HEK293 (cell line): ENCODE results near the gene PICALM.

Experiments used
- CTCF ChIA-PET: fragments of 350-600 bp; formaldehyde crosslinking; extraction: SDS; loops from one replicate; lab custom pipeline; 2021; ENCODE audit warnings: antibody characterized with exemption; lab: Yijun Ruan, JAX
- POLR2A ChIA-PET: fragments of 300-600 bp; formaldehyde crosslinking; extraction: SDS; loops from one replicate; lab custom pipeline; 2020; ENCODE audit warnings: antibody characterized with exemption, inconsistent platforms; lab: Yijun Ruan, JAX
- H3K27ac ChIP-seq: fragments of 200-500 bp; sonication (Bioruptor generic); 2 replicates; pipeline ENCODE4 v1.5.1; 2014; ENCODE audit warnings: low read depth, low read length, control low read depth, inconsistent platforms; ENCODE audit errors: extremely low read depth
- H3K36me3 ChIP-seq, 2 experiments: fragments of 200-500 bp in 1 of 2; sonication (Bioruptor generic) in 1 of 2; 1 replicate in 1 of 2; 2 replicates in 1 of 2; pipeline ENCODE4 v1.5.1; 2014 to 2017; ENCODE audit warnings: inconsistent platforms in 2 of 2, low read length in 2 of 2; ENCODE audit not compliant: control insufficient read depth in 2 of 2, insufficient read depth in 1 of 2
- H3K4me1 ChIP-seq: fragments of 200-500 bp; sonication (Bioruptor generic); 2 replicates; pipeline ENCODE4 v1.5.1; 2014; ENCODE audit warnings: mild to moderate bottlenecking, low read length, inconsistent platforms; ENCODE audit not compliant: control insufficient read depth, insufficient read depth
- H3K4me3 ChIP-seq: 2 replicates; pipeline ENCODE4 v1.5.1; 2011; ENCODE audit warnings: low read depth, mild to moderate bottlenecking, control low read depth, low read length, moderate library complexity
- H3K9me3 ChIP-seq: fragments of 200-500 bp; sonication (Bioruptor generic); 2 replicates; pipeline ENCODE4 v1.5.1; 2014; ENCODE audit warnings: low read depth, low read length, inconsistent platforms; ENCODE audit not compliant: control insufficient read depth, insufficient read depth
- BCL11B ChIP-seq: fragments of 450-650 bp; formaldehyde crosslinking; IDR thresholded peaks from 2 replicates; pipeline ENCODE4 v1.5.1; 2016; ENCODE audit warnings: low read depth, missing biosample characterization, missing genetic modification characterization
- KLF7 ChIP-seq: fragments of 450-650 bp; formaldehyde crosslinking; IDR thresholded peaks from 2 replicates; pipeline ENCODE4 v1.5.1; 2016; ENCODE audit warnings: missing biosample characterization, missing genetic modification characterization, borderline replicate concordance
- SCRT2 ChIP-seq: fragments of 450-650 bp; formaldehyde crosslinking; IDR thresholded peaks from 2 replicates; pipeline ENCODE4 v1.5.1; 2016; ENCODE audit warnings: missing biosample characterization, missing genetic modification characterization
- SETDB1 ChIP-seq: IDR thresholded peaks from one replicate; pipeline ENCODE4 v1.6.1; 2017; ENCODE audit warnings: mild to moderate bottlenecking, low read length, moderate library complexity, mixed read lengths; ENCODE audit not compliant: insufficient read length
- WT1 ChIP-seq: fragments of 450-650 bp; formaldehyde crosslinking; IDR thresholded peaks from 2 replicates; pipeline ENCODE4 v1.5.1; 2016; ENCODE audit warnings: missing biosample characterization, missing genetic modification characterization
- ZBTB20 ChIP-seq: fragments of 450-650 bp; formaldehyde crosslinking; IDR thresholded peaks from 2 replicates; pipeline ENCODE4 v1.5.1; 2016; ENCODE audit warnings: missing biosample characterization, missing genetic modification characterization
- ZBTB21 ChIP-seq: fragments of 450-650 bp; formaldehyde crosslinking; IDR thresholded peaks from 2 replicates; pipeline ENCODE4 v1.5.1; 2017; ENCODE audit warnings: missing biosample characterization, missing genetic modification characterization
- ZBTB48 ChIP-seq: fragments of 450-650 bp; formaldehyde crosslinking; IDR thresholded peaks from 2 replicates; pipeline ENCODE4 v1.5.1; 2016; ENCODE audit warnings: missing biosample characterization, missing genetic modification characterization
- ZNF10 ChIP-seq: fragments of 450-650 bp; formaldehyde crosslinking; IDR thresholded peaks from 2 replicates; pipeline ENCODE4 v1.5.1; 2017; ENCODE audit warnings: missing biosample characterization, missing genetic modification characterization
- ZNF112 ChIP-seq: fragments of 450-650 bp; formaldehyde crosslinking; IDR thresholded peaks from 2 replicates; pipeline ENCODE4 v1.5.0; 2017; ENCODE audit warnings: missing biosample characterization, missing genetic modification characterization
- ZNF169 ChIP-seq: fragments of 450-650 bp; formaldehyde crosslinking; IDR thresholded peaks from 2 replicates; pipeline ENCODE4 v1.5.1; 2016; ENCODE audit warnings: missing biosample characterization, missing genetic modification characterization
- ZNF354C ChIP-seq: fragments of 450-650 bp; formaldehyde crosslinking; IDR thresholded peaks from 2 replicates; pipeline ENCODE4 v1.5.1; 2016; ENCODE audit warnings: missing biosample characterization, missing genetic modification characterization, low read depth, borderline replicate concordance
- ZNF501 ChIP-seq: fragments of 450-650 bp; formaldehyde crosslinking; IDR thresholded peaks from 2 replicates; pipeline ENCODE4 v1.5.1; 2016; ENCODE audit warnings: missing biosample characterization, missing genetic modification characterization
- ZNF510 ChIP-seq: fragments of 450-650 bp; formaldehyde crosslinking; IDR thresholded peaks from 2 replicates; pipeline ENCODE4 v1.5.1; 2018; ENCODE audit warnings: mild to moderate bottlenecking, missing genetic modification characterization, missing biosample characterization; ENCODE audit not compliant: insufficient replicate concordance
- ZNF549 ChIP-seq: fragments of 450-650 bp; IDR thresholded peaks from 2 replicates; pipeline ENCODE4 v1.5.1; 2018; ENCODE audit warnings: missing biosample characterization, missing genetic modification characterization, mild to moderate bottlenecking, inconsistent platforms, moderate library complexity
- ZNF561 ChIP-seq: fragments of 450-650 bp; IDR thresholded peaks from 2 replicates; pipeline ENCODE4 v1.5.1; 2018; ENCODE audit warnings: missing biosample characterization, missing genetic modification characterization, borderline replicate concordance
- ZNF596 ChIP-seq: fragments of 450-650 bp; IDR thresholded peaks from 2 replicates; pipeline ENCODE4 v1.5.0; 2018; ENCODE audit warnings: missing biosample characterization, mild to moderate bottlenecking, missing genetic modification characterization, moderate library complexity
- ZNF654 ChIP-seq: fragments of 450-650 bp; formaldehyde crosslinking; IDR thresholded peaks from 2 replicates; pipeline ENCODE4 v1.5.1; 2016; ENCODE audit warnings: low read depth, missing biosample characterization, missing genetic modification characterization
- ZNF664 ChIP-seq: fragments of 450-650 bp; formaldehyde crosslinking; IDR thresholded peaks from 2 replicates; pipeline ENCODE4 v1.5.1; 2016; ENCODE audit warnings: missing biosample characterization, missing genetic modification characterization
- ZNF747 ChIP-seq: fragments of 450-650 bp; formaldehyde crosslinking; IDR thresholded peaks from 2 replicates; pipeline ENCODE4 v1.5.1; 2016; ENCODE audit warnings: missing biosample characterization, missing genetic modification characterization
- ZNF776 ChIP-seq: fragments of 450-650 bp; formaldehyde crosslinking; IDR thresholded peaks from 2 replicates; pipeline ENCODE4 v1.5.0; 2017; ENCODE audit warnings: missing biosample characterization, missing genetic modification characterization, borderline replicate concordance
- ZNF843 ChIP-seq: fragments of 450-650 bp; formaldehyde crosslinking; IDR thresholded peaks from 2 replicates; pipeline ENCODE4 v1.5.1; 2016; ENCODE audit warnings: missing biosample characterization, missing genetic modification characterization
- TF ChIP-seq, protein P1 (sequence below): fragments of 450-650 bp; formaldehyde crosslinking; IDR thresholded peaks from 2 replicates; pipeline ENCODE4 v1.5.1; 2016; ENCODE audit warnings: missing biosample characterization, missing genetic modification characterization
- TF ChIP-seq, protein P2 (sequence below): fragments of 450-650 bp; formaldehyde crosslinking; IDR thresholded peaks from 2 replicates; pipeline ENCODE4 v1.5.1; 2016; ENCODE audit warnings: missing biosample characterization, missing genetic modification characterization
- TF ChIP-seq, protein P3 (sequence below): fragments of 450-650 bp; formaldehyde crosslinking; IDR thresholded peaks from 2 replicates; pipeline ENCODE4 v1.5.1; 2016; ENCODE audit warnings: missing biosample characterization, missing genetic modification characterization
- TF ChIP-seq, protein P4 (sequence below): fragments of 450-650 bp; formaldehyde crosslinking; IDR thresholded peaks from 2 replicates; pipeline ENCODE4 v1.5.1; 2017; ENCODE audit warnings: missing biosample characterization, mild to moderate bottlenecking, missing genetic modification characterization, moderate library complexity

Gene PICALM

DNA sequence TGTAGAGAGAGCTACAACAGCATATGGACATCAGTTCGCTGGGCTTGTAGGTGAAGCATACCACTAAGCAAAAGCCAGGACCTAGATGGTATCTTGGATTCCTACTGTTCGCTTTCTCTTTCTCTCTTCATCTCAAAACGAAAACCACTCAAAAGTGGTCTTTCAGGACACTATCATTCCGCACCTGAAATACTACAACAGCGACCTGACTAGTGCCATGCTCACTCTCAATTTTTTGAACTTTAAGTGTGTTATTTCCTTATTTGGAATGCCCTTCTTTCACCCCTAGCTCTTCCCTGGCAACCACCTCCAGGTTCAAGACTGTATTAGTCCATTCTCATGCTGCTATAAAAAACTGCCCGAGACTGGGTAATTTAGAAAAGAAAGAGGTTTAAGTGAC is 154.5 kb downstream of the PICALM start:
- H3K27ac ChIP-seq: no peak overlapping the region
- H3K4me3 ChIP-seq: no peak overlapping the region
- no peaks in the 10 kb centered on the region for H3K9me3 ChIP-seq
- no peaks in the 10 kb centered on the region for H3K4me1 ChIP-seq
- TF ChIP-seq ZBTB21 (tag by site-specific recombination) (no peak), ZNF747 (tag by site-specific recombination) (no peak), ZNF664 (no peak), ZNF654 (tag by site-specific recombination) (no peak), BCL11B (tag by site-specific recombination) (no peak), ZNF843 (tag by site-specific recombination) (no peak), ZNF169 (tag by site-specific recombination) (no peak), ZNF501 (tag by site-specific recombination) (no peak), ZNF354C (tag by site-specific recombination) (no peak)
- TF ChIP-seq, protein P1, sequence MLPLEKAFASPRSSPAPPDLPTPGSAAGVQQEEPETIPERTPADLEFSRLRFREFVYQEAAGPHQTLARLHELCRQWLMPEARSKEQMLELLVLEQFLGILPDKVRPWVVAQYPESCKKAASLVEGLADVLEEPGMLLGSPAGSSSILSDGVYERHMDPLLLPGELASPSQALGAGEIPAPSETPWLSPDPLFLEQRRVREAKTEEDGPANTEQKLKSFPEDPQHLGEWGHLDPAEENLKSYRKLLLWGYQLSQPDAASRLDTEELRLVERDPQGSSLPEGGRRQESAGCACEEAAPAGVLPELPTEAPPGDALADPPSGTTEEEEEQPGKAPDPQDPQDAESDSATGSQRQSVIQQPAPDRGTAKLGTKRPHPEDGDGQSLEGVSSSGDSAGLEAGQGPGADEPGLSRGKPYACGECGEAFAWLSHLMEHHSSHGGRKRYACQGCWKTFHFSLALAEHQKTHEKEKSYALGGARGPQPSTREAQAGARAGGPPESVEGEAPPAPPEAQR: no peak
- TF ChIP-seq, protein P2, sequence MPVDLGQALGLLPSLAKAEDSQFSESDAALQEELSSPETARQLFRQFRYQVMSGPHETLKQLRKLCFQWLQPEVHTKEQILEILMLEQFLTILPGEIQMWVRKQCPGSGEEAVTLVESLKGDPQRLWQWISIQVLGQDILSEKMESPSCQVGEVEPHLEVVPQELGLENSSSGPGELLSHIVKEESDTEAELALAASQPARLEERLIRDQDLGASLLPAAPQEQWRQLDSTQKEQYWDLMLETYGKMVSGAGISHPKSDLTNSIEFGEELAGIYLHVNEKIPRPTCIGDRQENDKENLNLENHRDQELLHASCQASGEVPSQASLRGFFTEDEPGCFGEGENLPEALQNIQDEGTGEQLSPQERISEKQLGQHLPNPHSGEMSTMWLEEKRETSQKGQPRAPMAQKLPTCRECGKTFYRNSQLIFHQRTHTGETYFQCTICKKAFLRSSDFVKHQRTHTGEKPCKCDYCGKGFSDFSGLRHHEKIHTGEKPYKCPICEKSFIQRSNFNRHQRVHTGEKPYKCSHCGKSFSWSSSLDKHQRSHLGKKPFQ: no peak
- ChIA-PET POLR2A (no interaction called here), CTCF (interaction anchor here (0.6 kb wide), 1 partner anchor 767 kb away, joined by 3 read pairs; no protein-coding TSS in a partner anchor)
- H3K36me3 ChIP-seq: no peaks in the 10 kb centered on the region

DNA sequence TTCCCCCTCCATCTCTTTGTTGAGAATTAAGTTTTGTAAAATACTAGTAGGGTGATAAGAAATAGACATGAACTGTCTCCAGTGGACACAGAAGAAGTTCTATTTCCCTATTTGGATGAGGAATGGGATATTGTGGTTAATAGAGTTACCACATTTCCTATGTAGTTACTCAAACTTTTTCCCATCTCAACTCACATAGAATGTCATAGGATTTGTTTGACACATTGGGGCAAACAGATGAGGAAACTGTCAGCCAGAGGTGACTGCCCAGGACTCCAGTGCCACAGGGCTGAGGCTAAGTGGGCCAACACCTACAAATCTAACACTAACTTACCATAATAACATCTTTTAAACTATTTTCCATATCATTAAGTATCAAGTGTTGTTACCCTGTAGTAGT is 155.4 kb downstream of the PICALM start:
- POLR2A ChIA-PET: no interaction called here
- Histone ChIP-seq H3K9me3 (no peaks in the 10 kb centered on the region), H3K4me1 (no peaks in the 10 kb centered on the region), H3K4me3 (no peak overlapping the region), H3K36me3 (no peaks in the 10 kb centered on the region), H3K27ac (no peak overlapping the region)
- no peak for TF ChIP-seq SETDB1
- no peak for TF ChIP-seq ZNF510 (tag by site-specific recombination)
- TF ChIP-seq ZNF561 (tag by site-specific recombination): no peak
- TF ChIP-seq, protein P3, sequence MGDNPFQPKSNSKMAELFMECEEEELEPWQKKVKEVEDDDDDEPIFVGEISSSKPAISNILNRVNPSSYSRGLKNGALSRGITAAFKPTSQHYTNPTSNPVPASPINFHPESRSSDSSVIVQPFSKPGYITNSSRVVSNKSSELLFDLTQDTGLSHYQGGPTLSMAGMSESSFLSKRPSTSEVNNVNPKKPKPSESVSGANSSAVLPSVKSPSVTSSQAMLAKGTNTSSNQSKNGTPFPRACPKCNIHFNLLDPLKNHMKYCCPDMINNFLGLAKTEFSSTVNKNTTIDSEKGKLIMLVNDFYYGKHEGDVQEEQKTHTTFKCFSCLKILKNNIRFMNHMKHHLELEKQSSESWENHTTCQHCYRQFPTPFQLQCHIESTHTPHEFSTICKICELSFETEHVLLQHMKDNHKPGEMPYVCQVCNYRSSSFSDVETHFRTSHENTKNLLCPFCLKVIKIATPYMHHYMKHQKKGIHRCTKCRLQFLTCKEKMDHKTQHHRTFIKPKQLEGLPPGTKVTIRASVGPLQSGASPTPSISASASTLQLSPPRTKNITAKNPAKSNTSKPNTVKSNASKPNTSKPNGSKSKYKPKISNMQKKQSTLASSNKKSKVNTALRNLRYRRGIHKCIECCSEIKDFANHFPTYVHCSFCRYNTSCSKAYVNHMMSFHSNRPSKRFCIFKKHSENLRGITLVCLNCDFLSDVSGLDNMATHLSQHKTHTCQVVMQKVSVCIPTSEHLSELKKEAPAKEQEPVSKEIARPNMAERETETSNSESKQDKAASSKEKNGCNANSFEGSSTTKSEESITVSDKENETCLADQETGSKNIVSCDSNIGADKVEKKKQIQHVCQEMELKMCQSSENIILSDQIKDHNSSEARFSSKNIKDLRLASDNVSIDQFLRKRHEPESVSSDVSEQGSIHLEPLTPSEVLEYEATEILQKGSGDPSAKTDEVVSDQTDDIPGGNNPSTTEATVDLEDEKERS: no peak
- TF ChIP-seq ZNF654 (tag by site-specific recombination): no peak
- CTCF ChIA-PET: interaction anchor here (0.6 kb wide), 1 partner anchor 768 kb away, joined by 3 read pairs; no protein-coding TSS in a partner anchor

DNA sequence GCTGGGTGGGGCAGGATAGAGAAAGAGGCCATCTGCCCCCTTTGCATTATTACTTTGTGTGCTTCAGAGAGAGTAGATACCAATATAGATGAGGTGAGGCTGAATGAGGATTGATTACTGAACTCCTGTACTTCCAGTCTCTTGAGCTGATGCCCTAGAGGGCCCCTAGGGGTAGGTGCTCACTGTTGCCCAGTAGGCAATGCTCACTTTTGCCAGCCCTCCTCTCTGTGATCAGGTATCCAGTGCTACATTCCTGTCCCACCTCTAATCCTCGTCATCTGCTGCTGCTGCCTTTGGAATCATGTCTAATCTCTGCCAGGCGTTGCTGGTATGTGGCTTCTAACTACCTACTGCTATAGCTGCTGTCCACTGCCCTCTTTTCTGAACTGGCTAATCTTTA is 156.5 kb downstream of the PICALM start:
- H3K36me3 ChIP-seq: no peaks in the 10 kb centered on the region
- CTCF ChIA-PET: no interaction called here
- POLR2A ChIA-PET: no interaction called here
- no peak for TF ChIP-seq WT1 (tag by site-specific recombination)
- no peak for TF ChIP-seq ZBTB20 (tag by site-specific recombination)
- no peak for TF ChIP-seq ZNF112 (tag by site-specific recombination)
- no peak for TF ChIP-seq ZNF549 (tag by site-specific recombination)
- no peak for TF ChIP-seq KLF7 (tag by site-specific recombination)
- no peak for TF ChIP-seq ZNF10 (tag by site-specific recombination)
- no peak for TF ChIP-seq SCRT2 (tag by site-specific recombination)
- TF ChIP-seq ZBTB48: no peak
- TF ChIP-seq ZNF776 (tag by site-specific recombination): no peak
- TF ChIP-seq, protein P4, sequence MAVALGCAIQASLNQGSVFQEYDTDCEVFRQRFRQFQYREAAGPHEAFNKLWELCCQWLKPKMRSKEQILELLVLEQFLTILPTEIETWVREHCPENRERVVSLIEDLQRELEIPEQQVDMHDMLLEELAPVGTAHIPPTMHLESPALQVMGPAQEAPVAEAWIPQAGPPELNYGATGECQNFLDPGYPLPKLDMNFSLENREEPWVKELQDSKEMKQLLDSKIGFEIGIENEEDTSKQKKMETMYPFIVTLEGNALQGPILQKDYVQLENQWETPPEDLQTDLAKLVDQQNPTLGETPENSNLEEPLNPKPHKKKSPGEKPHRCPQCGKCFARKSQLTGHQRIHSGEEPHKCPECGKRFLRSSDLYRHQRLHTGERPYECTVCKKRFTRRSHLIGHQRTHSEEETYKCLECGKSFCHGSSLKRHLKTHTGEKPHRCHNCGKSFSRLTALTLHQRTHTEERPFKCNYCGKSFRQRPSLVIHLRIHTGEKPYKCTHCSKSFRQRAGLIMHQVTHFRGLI (tag by site-specific recombination): no peak
- TF ChIP-seq ZNF596 (tag by site-specific recombination): no peak

More for the DNA sequence above, 156.5 kb downstream of the PICALM start:
- Histone ChIP-seq H3K9me3 (no peaks in the 10 kb centered on the region), H3K4me3 (no peak overlapping the region), H3K27ac (no peak overlapping the region), H3K4me1 (no peaks in the 10 kb centered on the region)
